Measurements from ENCODE around the gene EDEM3. TPM values are rescaled to one million over a fixed set of nuclear protein-coding genes. Genes with fewer than 3 reads are reported as not detected.
A peak's percentile ranks its signal among the peaks of the same experiment; 100 is the strongest.
"Not testable (repeated sequence)": the region's sequence is repeated elsewhere in the genome, so short reads cannot be mapped to it uniquely, and the experiment has no call there.

Gene EDEM3
- polyA plus RNA-seq, 12 donors, result 20.6 to 42.2 (median 29.3) TPM; not detected in 1

DNA sequence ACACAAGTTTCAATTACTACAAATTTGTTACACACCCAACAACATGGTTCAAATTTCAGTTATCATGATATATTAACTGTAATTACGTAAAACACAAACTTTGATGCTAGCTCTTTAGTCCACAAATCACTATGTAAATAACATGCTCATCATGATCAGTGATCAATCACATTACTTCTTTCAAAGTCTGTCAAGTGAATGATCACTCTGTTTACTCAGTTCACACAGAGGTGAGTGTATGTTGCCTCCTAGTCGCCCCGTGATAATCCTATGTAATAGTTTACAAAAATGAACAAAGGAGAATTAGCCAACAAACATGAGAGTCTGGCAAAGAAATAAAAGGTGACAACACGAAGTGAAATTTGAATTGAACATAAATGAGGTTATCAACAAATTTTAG is 14.3 kb downstream of the EDEM3 start:
- no peak for DNase-seq

DNA sequence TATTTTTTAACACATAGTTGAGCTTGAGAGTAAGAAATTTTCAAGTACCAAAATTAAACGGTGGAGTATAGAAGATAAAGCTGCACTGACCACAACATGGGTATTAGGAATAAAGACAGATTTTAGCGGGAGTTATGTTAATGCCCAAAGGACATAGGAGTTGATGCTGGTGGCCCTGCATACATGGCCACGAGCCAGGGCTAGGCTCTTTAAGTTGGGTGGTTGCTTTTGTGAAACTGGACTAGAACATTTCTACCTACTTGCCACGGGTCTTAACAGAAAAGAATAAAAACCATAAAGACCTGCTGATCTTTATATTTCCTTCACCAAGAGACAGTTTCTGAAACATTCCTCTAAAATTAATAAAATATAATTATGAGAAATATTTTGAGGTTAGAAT is 14.9 kb downstream of the EDEM3 start:
- no peak for DNase-seq

DNA sequence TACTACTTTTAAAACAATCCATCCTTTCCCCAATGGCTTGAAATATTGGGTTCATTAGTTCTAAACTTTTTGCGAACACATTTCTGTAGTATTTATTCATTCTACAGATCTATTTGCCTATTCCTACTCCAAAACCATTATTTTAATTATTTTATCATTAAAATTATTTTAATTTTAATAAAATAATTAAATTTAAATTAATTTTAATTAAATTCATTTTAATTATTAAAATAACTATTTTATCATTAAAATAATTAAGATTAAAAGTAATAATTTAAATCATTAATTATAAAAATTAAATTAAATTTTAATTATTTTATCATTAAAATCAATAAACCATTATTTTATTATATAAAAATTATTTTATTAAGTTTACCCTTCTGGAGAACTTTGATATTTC is 15.6 kb downstream of the EDEM3 start:
- no peak for DNase-seq

GRCh38 chr1:184734980-184735379 is 19.7 kb downstream of the EDEM3 start:
- no peak for DNase-seq

DNA sequence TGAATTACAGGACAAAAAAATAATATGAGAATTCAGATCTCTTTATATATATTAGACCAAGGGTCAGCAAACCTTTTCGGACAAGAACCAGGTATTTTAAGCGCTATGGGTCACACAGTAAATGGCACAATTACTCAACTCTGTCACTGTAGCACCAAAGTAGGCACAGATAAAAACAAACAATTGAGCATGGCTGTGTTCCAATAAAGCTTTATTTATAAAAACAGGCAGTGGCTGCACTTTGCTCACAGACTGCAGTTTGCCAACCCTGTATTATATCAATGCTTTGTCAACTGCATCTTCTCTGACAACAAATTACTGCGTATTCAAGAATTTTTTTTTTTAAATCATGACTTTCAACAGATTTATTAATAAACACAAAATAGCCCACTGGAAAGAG is 29.8 kb downstream of the EDEM3 start:
- no peak for DNase-seq

GRCh38 chr1:184716158-184716557 is 38.5 kb downstream of the EDEM3 start:
- no peak for DNase-seq

- DNase-seq, result no peak
Observed at GRCh38 chr1:184709418-184709817, 45.2 kb downstream of the EDEM3 start.

GRCh38 chr1:184708084-184708676 is 46.5 kb downstream of the EDEM3 start:
- DNase-seq, result no peak

DNA sequence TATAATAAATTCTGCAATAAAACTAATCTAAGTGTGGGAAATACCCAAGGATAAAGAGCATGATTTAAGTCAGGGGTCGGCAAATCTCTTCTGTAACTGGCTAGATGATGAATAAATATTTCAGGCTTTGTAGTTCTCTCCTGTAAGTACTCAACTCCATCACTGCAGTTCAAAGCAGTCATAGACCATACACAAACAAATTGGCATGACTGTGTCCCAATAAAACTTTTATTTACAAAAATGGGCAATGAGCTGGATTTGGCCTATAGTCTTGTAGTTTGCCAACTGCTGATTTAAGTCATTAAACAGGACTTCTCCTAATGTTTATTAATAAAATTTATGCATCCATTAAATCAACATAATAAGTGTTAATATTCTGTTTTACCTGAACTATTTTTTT is 49.4 kb downstream of the EDEM3 start:
- no peak for DNase-seq

- DNase-seq, result no peak
Observed at GRCh38 chr1:184701816-184702215, 52.8 kb downstream of the EDEM3 start.

- DNase-seq, result no peak
Observed at GRCh38 chr1:184698969-184699368, 55.7 kb downstream of the EDEM3 start.

DNA sequence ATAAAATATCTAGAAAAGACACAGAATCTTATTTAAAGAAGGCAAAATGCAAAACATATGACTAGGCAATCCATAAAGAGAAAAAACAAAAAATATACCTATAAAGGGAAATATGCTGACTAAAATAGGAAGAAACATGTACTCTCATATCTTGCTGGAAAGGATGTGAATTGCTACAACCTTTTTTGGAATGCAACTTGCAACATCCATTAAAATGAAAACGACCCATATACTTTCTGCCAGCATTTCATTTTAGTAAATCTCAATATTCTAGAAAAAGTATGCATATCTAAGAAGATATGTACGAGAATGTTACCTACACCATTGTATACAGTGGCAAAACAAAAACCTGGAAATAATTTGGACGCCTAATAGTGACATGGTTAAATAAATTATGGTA is 56.6 kb downstream of the EDEM3 start:
- no peak for DNase-seq

GRCh38 chr1:184696403-184696802 is 58.3 kb downstream of the EDEM3 start:
- DNase-seq, result no peak

DNA sequence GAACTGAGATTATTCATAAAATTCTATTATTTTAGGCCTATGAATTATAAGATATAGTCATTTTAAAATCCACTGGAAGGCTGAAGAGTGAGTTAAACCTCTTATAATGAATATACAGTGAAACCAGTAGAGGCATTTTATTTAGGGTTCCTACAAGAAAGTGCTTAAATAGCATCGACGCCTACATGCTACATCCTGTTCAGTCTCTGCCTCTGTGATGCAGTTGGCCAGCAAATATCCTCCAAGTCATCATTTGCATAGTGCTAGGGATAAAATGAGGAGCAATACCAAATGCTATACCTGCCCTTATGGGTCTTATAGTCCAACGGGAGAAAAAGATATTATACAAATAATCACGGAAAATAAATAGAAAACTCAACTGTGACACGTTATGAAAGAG is 59.6 kb downstream of the EDEM3 start:
- DNase-seq, result no peak

DNA sequence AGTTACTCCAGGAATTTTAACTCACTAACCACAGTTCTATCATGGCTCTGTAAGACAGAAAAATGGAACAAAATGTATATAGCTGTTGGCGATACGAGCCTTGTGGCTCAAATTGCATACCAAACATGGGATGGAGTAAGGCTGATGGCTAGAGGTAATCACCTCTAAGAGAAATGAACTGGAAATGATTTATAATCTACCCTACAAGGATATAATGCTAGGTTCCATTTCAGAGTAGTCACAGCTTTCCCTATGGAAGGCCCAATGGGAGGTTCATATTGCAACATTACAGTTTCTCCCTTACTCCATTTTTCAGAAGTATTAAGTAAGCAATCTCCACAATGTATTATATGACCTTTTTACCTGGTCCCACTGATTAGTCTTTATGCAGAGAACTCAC is 61.6 kb downstream of the EDEM3 start:
- DNase-seq, result no peak

GRCh38 chr1:184691719-184692324 is 62.8 kb downstream of the EDEM3 start:
- DNase-seq, result peak; percentile 51

DNA sequence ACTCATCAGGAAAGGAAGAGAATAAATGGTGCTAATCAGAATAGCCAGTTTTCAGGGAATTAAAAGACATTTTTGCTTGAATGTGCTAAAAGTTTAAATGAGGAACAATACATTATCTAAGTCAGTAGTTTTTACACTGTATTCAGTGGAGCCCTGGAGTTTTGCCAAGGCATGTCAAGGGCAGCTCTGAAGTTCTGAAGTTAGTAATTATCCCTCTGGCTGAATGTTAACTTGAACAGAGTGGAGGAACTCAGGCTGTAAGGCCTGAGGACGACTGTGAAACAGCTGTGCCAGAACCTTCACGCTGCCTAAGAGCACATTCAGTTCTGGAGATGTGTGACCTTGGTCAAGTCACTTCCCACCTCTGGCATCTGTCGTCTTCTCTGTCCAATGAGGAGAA is 68.1 kb downstream of the EDEM3 start:
- peak; percentile 14 for DNase-seq

DNA sequence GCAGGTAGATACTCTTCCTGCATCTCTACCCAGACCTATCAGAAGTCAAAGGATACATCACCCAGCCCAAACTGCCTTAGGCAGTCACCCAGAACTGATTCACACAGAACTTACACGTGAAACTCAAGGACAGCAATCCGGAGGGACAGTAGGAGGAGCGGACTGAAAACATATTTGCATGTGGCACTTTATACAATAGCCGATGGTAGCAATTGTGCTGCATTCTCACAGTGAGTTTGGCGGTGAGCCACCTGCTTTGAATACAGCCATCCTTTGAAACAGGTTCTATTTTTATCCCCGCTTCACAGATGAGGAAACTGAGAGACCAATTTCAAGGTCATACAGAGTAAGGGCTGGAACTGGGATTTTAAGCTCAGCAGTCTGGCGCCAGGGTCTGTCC is 69.5 kb downstream of the EDEM3 start:
- DNase-seq, result no peak

GRCh38 chr1:184684285-184685074 is 70.2 kb downstream of the EDEM3 start:
- DNase-seq, result no peak

DNA sequence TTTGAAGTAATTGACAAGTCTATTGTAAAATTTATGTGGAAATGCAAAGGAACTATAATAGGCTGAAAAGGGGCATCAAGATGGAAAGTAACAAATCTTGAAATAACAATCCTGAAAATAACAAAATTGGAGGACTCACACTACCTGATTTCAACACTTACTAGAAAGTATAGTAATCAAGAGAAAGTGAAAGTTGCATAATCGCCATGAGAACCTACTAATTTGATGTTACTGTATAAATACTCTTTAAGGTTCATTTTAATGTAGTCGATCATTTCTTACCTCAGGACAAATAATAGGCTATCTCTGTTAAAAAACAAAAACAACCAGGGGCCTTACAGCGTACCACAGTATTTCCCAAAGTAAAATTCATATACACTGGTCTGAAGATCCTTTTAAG is 71.7 kb downstream of the EDEM3 start:
- DNase-seq, result no peak

DNA sequence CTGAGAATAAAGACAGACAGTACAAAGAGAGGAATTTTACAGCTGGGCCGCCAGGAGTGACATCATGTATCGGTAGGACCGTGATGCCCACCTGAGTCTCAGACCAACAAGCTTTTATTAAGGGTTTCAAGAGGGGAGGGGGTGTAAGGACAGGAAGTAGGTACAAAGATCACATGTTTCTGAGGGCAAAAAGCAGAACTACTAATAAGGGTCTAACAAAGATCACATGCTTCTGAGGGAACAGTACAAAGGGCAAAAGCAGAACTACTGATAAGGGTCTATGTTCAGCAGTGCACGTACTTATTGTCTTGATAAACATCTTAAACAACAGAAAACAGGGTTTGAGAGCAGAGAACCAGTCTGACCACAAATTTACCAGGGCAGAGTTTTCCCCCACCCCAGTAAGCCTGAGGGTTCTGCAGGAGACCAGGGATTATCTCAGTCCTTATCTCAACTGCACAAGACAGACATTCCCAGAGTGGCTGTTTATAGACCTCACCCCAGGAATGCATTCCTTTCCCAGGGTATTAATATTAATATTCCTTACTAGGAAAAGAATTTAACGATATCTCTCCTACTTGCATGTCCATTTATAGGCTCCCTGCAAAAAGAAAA is 73.9 kb downstream of the EDEM3 start:
- DNase-seq, result not testable (repeated sequence)

GRCh38 chr1:184679472-184679871 is 75.2 kb downstream of the EDEM3 start:
- not testable (repeated sequence) for DNase-seq

- no peak for DNase-seq
Observed at GRCh38 chr1:184677344-184677743, 77.3 kb downstream of the EDEM3 start.

Data from muscle of arm (tissue), 12 donors.